Skin epidermis (tissue), 12 donors: ENCODE results near the gene PFKFB1.

Experiments
- H3K27ac ChIP-seq, 21 experiments: fragments of 200-600 bp; sonication (generic) in 11 of 21; one replicate each; pipeline ENCODE4 v1.5.0; 2020; ENCODE audit warnings: mild to moderate bottlenecking in 3 of 21, inconsistent platforms in 2 of 21, moderate library complexity in 2 of 21
- H3K4me3 ChIP-seq, 7 experiments: fragments of 200-600 bp; sonication (generic) in 2 of 7; one replicate each; pipeline ENCODE4 v1.5.0; 2020; ENCODE audit warnings: inconsistent platforms in 2 of 7, mild to moderate bottlenecking in 2 of 7, moderate library complexity in 1 of 7

The PFKFB1 gene

GRCh38 chrX:54994099-54994498 is at the start of gene PFKFB1:
PFKFB1 (minus strand) TSS chrX:54994188; CDS start chrX:54994007, 181 bp downstream.
- no peak within 1 kb of the TSS for H3K27ac ChIP-seq

GRCh38 chrX:55041514-55041913 is 47.5 kb upstream of the PFKFB1 start:
- H3K27ac ChIP-seq: no peak overlapping the region
- no peak overlapping the region for H3K4me3 ChIP-seq

More at GRCh38 chrX:54994099-54994498, at the start of gene PFKFB1:
- H3K4me3 ChIP-seq: no peak within 1 kb of the TSS

GRCh38 chrX:55039471-55039870 is 45.5 kb upstream of the PFKFB1 start:
- no peak overlapping the region for H3K4me3 ChIP-seq
- H3K27ac ChIP-seq: no peak overlapping the region

- H3K27ac ChIP-seq: no peak overlapping the region
- H3K4me3 ChIP-seq: no peak overlapping the region
Observed at GRCh38 chrX:55033429-55033828, 39.4 kb upstream of the PFKFB1 start.

- Histone ChIP-seq H3K27ac (no peak within 1 kb of the TSS), H3K4me3 (no peak within 1 kb of the TSS)
Observed at GRCh38 chrX:55030271-55031205, 36.5 kb upstream of the PFKFB1 start, which contains the start of gene ALAS2. ALAS2 (minus strand) TSS chrX:55030977; CDS start chrX:55026000, 4,977 bp downstream.

- H3K27ac ChIP-seq: no peak overlapping the region
- no peak overlapping the region for H3K4me3 ChIP-seq
Observed at GRCh38 chrX:55029291-55029690, 35.3 kb upstream of the PFKFB1 start.

GRCh38 chrX:55028611-55029010 is 34.6 kb upstream of the PFKFB1 start:
- H3K4me3 ChIP-seq: no peak overlapping the region
- H3K27ac ChIP-seq: no peak overlapping the region

- Histone ChIP-seq H3K27ac (no peak overlapping the region), H3K4me3 (no peak overlapping the region)
Observed at GRCh38 chrX:55028040-55028439, 34.1 kb upstream of the PFKFB1 start.

- Histone ChIP-seq H3K27ac (no peak overlapping the region), H3K4me3 (no peak overlapping the region)
Observed at GRCh38 chrX:55026840-55027239, 32.9 kb upstream of the PFKFB1 start.

GRCh38 chrX:55026143-55026542 is 32.2 kb upstream of the PFKFB1 start:
- no peak overlapping the region for H3K4me3 ChIP-seq
- H3K27ac ChIP-seq: no peak overlapping the region

- H3K27ac ChIP-seq: no peak overlapping the region
- H3K4me3 ChIP-seq: no peak overlapping the region
Observed at GRCh38 chrX:55014897-55015299, 20.9 kb upstream of the PFKFB1 start.

- H3K27ac ChIP-seq: no peak overlapping the region
- H3K4me3 ChIP-seq: no peak overlapping the region
Observed at GRCh38 chrX:55011294-55011693, 17.3 kb upstream of the PFKFB1 start.

GRCh38 chrX:55008571-55009358 is 14.8 kb upstream of the PFKFB1 start:
- Histone ChIP-seq H3K4me3 (no peak overlapping the region), H3K27ac (peak overlapping the region in 16 of 21 experiments; percentile 25 to 75 (median 50))

GRCh38 chrX:55007656-55008055 is 13.7 kb upstream of the PFKFB1 start:
- Histone ChIP-seq H3K4me3 (no peak overlapping the region), H3K27ac (peak overlapping the region in 17 of 21 experiments; percentile 23 to 75 (median 57))

- peak overlapping the region in 18 of 21 experiments; percentile 23 to 67 (median 45) for H3K27ac ChIP-seq
- no peak overlapping the region for H3K4me3 ChIP-seq
Observed at GRCh38 chrX:55006827-55007621, 13.0 kb upstream of the PFKFB1 start.

GRCh38 chrX:55005256-55005655 is 11.3 kb upstream of the PFKFB1 start:
- Histone ChIP-seq H3K4me3 (no peak overlapping the region), H3K27ac (no peak overlapping the region)

- Histone ChIP-seq H3K4me3 (no peak overlapping the region), H3K27ac (no peak overlapping the region)
Observed at GRCh38 chrX:55004231-55004630, 10.2 kb upstream of the PFKFB1 start.

- H3K4me3 ChIP-seq: peak within 1 kb of the TSS; percentile 49 to 60 (median 55)
- peak within 1 kb of the TSS in 20 of 21 experiments; percentile 71 to 94 (median 88) for H3K27ac ChIP-seq
Observed at GRCh38 chrX:54999717-55000598, 6.0 kb upstream of the PFKFB1 start, which contains the start of gene APEX2. APEX2 (plus strand) TSS chrX:55000363; CDS start chrX:55000423, 60 bp downstream.

GRCh38 chrX:54995621-54996020 is 1.6 kb upstream of the PFKFB1 start:
- H3K27ac ChIP-seq: no peak overlapping the region
- no peak overlapping the region for H3K4me3 ChIP-seq
